ENCODE data around the gene TAL1.
"Not testable (repeated sequence)": the region's sequence is repeated elsewhere in the genome, so short reads cannot be mapped to it uniquely, and the experiment has no call there.

Gene TAL1

GRCh38 chr1:47232187-47232874, at the start of gene TAL1:
TSS of gene TAL1 (minus strand) at chr1:47232225. CDS start at chr1:47225888, 6,337 bp downstream.
- DNase-seq = no peak

GRCh38 chr1:47280142-47280541, 48.1 kb upstream of the TAL1 start:
- DNase-seq = no peak

DNA sequence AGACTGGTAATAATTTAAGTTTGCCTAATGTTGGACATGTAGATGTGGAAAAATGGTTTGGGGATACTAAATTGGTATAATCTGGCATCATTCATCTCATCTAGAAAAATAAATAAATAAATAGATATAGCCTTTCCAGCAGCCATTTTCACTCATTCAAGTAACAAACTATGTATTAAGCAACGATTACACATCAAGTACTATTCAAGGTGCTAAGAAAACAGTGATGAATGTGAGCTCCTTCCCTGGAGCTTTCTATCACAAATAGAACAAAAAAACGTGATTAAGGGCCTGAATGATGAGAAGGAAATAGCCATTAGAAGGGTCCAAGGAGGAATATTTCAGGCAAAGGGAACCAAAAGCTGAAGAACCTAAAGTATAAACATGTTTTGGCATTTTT, 44.8 kb upstream of the TAL1 start:
- DNase-seq = no peak

- DNase-seq = not testable (repeated sequence)
These were observed 43.8 kb upstream of the TAL1 start for GRCh38 chr1:47275811-47276210.

DNA sequence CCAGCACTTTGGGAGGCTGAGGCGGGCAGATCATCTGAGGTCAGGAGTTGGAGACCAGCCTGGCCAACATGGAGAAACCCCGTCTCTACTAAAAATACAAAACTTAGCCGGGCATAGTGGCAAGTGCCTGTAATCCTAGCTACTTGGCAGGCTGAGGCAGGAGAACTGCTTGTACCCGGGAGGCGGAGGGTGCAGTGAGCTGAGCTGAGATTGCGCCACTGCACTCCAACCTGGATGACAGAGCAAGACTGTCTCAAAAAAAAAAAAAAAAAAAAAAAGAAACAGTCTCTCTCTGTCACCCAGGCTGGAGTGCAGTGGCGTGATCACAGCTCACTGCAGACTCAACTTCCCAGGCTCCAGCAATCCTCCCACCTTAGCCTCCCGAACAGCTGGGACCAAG, 33.5 kb upstream of the TAL1 start:
- DNase-seq = not testable (repeated sequence)

DNA sequence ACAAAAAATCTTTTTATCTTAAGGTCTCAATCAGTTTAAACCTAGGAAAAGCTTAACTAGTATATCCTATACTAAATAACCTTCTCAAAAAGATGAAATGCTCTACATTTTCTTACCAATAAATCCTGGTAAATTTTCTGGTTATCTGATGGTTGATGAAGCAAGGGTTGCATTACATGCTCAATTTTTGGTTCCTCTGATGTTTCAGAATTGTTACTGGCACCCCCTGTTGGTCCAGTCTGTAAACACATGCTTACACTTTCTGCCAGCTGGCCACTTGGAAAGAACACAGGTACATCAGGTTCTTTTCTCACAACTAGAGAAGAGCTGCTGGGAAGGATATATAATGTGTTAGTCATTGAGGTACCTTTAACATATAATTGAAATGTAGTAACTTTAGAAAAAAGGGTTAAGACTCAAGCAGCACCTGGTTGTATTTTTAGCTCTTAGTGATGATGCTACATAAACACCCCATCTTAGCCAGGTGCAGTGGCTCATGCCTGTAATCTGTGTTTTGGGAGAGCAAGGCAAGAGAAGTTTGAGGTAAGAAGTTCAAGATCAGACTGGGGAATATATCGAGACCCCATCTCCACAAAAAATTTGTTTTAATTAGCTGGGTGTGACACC, 30.9 kb upstream of the TAL1 start:
- no peak for DNase-seq

DNA sequence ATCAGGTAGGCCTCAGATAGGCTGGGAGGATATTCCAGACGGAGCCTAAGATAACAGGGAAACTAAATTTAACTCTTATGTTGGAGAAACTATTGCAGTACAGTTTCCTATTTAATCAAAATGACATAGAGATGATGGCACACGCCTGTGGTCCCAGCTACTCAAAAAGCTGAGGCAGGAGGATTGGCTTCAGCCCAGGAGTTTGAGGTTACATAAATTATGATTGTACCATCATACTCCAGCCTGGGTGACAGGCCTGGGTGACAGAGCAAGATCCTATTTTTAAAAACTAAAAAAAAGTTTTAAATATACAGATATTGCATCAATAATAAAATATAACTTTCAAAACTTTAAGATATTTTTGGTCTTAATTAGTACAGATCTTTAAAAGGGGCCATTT, 25.2 kb upstream of the TAL1 start:
- no peak for DNase-seq

- no peak for DNase-seq
These were observed 20.8 kb upstream of the TAL1 start for GRCh38 chr1:47252795-47253194.

DNA sequence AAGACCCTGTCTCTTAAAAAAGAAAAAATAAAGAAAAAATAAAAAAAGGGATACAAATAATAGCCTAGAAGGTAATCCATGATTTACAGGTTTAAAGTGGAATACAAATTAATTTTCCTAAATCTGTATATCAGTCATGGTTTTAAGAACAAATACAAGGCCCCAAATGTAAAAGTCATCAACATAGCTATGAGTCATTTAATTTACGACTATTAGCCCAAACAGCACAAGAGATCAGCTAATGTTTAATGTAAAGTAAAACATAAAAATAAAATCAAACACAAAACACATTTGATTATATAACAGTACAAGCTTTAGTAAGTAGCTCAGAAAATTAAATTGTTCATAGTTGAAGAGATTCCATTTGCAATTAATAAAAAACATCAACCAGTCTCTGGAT, 20.3 kb upstream of the TAL1 start:
- no peak for DNase-seq

DNA sequence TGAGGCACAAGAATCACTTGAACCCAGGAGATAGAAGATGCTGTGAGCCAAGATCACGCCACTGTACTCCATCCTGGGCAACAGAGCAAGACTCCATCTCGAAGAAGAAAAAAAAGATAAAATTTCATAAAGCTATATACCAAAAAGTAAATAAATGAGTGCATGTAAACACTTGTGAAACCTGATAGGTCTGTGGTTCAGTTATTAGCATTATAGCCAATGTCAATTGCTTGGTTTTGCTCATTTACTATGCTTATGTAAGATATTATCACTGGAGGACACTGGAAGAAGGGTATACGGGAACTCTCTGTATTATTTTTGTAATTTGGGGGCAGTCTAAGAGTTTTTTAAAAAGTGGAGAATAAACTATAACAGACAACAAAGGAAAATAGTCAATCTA, 17.7 kb upstream of the TAL1 start:
- DNase-seq = no peak

- no peak for DNase-seq
These were observed 12.4 kb upstream of the TAL1 start for GRCh38 chr1:47244339-47244862.

DNA sequence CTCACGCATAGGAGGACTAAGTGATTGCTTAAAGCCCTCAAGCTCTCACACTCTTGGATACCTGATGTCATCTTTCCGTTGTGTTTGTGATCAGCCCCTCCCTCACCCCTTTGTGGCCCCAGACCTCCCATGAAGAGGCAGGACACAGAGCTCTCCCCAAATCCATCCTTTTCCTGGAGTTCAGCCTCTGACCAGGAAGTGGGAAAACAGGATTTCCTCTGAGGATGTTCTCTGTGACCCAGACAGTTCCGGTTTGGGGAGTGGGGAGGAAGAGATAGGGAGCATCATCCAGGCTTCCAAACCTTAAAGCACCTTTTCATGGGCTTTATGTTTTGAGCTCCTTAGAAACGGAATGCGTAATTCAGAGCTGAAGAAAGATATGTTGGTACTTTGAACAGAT, 11.9 kb upstream of the TAL1 start:
- DNase-seq = no peak

DNA sequence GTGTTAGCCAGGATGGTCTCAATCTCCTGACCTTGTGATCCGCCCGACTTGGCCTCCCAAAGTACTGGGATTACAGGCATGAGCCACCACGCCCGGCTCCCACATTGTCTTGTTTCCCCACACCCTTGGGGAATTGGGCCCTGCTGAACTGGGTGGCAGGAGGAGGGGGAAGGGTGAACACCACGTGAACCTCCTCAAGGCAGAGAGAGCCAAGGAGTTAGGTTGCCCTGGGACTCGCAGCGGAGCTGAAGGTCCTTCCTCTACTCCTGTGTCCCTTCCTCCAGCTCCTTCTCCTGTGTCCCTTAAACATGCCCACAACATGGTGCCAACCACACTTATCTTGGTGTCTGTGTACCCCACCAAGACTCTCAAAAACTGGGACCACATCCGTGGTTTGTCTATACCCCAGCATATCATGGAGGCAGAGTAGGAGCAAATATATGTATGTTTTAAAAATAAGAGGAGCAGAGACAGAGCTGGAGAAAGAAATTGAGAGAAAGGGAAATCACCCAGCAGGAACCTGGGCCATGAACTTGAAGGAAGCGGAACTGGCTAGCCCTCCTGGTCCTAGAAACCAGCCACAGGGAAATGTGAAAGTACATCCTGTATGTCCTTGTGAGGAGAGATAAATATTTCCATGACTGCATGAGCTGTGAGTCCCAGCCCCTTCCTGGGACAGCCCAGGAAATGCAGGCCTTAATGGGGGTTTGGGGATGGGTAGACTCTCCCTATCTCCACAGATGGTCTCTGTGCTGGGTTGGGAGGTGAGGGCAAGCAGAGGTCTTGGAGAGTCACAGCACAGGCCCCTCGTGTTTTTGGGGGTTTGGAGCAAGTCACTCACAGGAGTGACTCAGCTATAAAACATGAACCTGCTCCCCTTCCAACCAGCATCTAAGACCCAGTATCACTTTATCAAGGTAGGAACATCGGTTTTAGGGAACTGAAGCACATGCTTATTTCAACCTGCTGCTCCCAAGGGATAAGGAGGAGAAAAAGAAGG, 9.4 kb upstream of the TAL1 start:
- DNase-seq = no peak

GRCh38 chr1:47238935-47239592, 7.0 kb upstream of the TAL1 start:
- DNase-seq = no peak

DNA sequence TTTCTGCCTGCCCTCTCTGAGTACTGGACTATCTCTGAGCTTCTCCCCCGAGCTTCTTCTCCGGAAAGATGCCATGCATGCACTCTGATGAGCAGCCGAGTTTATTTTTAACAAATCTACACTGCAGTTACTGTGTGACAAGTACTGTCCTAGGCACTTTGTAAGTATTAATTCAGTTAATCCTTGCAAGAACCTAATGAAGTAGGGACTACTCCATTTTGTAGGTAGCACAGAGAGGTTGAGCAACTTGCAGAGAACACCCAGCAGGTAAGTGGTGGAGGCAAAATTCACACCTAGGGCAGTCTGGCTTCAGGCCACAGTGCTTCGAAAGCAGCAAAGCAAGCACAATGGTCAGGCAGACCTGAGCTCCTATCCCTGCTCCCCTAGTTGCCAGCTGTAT, 3.8 kb upstream of the TAL1 start:
- DNase-seq = no peak

GRCh38 chr1:47235241-47235681, 3.2 kb upstream of the TAL1 start:
- no peak for DNase-seq

GRCh38 chr1:47233186-47233585, 1.2 kb upstream of the TAL1 start:
- DNase-seq = no peak

- no peak for DNase-seq
These were observed 481 bp downstream of the TAL1 start for GRCh38 chr1:47231301-47232186.

GRCh38 chr1:47230692-47231300, 1.2 kb downstream of the TAL1 start:
- no peak for DNase-seq

DNA sequence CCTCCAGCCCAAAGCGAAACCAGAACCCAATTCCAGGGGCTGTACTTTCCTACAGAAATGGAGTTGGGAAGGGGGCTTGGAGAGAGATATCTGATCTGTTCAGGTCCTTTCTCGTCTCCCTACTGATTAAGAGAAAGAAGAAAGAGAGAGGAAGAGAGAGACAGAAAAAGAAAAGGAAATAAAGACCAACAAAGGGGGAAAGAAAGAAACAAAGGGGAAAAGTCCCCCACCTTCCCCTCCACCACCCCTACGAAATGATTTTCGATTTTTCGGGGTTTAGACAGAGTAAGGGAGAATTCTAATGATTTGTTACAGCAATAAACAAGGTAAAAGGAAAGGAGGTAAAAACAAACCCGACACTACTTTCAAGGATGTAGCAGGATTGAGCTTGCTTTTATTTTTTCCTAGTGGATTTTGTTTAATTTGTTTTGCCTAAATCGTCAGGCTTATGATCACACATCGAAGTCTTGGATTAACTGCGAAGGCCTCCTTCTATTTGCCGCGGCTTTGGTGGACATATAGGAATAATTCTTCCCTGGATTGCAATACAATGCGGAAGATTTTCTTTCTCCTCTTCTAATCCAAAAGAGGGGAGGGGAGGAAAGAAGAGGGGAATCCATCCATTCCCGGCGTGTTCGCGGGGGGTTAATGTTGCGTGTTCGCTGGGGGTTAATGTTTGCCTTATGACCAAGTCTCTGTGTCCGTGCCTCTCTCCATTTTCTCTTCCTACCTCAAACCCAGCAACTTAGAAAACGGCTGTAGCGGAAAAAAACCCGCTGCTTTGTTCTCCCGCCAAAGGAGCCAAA, 1.9 kb downstream of the TAL1 start:
- no peak for DNase-seq

Data from NCI-H2081 treated with DMSO at 0.1 percent for 48 hours (cell line).